Measurements from ENCODE around the gene TMEM250.

The TMEM250 gene

DNA sequence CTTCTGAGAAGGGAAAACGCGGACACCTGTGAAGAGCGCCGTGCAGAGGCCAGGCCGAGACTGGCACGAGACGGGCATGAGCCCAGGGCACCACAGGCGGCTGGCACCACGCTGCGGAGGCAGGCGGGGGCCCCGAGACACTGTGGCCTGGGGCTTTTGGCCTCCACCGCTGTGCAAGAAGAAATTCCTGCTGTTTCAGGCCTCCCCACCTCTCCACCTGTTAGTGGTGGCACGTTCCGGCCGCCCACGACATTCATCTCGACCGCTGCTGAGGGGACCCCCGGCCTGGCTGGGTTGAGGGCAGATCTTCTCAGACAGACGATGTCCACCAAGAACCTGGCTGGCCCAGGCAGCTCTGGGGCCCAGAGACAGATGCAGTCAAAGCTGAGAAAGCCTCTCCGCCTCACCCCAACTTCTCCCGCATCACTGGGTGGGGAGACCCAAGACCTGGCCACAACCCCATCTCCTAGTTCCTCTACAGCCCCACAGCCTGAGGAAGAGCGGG, 35.1 kb downstream of the TMEM250 start:
- no peak for DNase-seq (ENCODE audit: low read depth, low spot score)

DNA sequence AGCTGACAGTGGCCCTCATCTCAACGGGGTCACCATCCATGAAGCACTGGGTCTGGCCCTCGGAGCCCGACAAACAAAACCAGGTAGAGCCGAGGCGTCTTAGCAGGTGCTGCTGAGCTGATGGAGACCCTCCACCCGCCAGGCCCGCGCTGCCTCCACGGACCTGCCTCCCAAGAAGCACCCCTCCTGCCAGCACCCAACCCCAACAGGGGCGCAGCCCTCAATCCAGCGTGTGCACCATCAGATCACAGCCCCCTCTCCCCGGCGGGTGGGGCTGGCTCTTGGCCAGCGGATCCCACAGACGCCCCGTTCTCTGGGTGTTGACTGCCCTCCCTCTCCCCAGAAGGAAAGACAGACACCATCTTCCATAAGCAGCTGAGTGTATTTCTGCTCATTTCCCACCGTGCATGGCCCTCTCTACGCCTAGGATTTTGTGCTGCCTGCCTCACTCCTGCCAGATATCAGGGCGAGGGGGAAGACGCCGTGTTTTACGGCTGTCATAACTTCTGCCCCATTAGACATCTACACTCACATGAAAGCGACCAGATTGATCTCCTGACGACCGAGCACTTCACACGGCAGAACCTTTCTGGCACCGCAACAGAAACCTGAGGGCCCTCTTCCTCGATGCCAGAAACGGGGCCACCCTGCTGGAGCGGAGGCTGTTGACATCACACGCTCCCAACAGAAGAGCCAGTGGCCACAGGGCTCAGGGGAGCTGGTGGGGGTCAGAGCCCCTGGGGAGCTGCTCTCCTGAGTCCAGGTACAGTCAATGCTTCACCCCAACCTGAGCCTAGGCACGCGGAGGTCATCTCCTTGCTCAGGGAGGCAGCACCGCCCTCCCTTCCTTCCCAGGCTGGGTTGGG, 35.9 kb downstream of the TMEM250 start:
- no peak for DNase-seq (ENCODE audit: low read depth, low spot score)

DNA sequence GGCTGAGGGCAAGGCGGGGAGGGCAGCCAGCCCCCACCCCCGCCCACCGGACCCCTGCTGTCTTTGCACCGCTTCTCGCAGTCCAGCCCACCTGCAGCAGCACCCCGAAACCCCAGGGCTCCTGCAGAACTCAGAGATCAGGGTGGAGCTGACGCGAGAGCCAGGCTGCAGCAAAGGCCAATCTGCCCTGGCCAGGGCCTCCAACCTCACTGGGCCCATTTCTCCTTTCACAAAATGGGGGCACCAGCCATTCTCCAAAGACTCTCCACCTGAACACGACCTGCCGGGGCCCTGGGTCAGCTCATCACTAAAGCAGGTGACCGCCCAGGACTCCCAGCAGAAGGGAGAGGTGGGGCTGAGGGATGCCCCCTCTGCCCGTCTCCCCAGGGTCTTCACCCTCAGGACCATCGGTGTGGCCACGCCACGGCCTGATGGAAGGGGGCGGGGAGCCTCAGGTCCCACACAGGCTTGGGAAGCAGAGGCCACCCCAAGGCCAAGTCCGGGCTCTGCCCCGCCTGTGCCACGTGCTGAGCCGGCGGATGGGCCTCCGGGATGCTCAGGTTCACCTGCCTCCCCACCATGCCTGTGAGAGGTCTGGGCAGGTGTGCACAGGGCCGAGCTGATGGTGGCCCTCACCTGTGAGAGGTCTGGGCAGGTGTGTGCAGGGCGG, 36.7 kb downstream of the TMEM250 start:
- no peak for DNase-seq (ENCODE audit: low read depth, low spot score)

DNA sequence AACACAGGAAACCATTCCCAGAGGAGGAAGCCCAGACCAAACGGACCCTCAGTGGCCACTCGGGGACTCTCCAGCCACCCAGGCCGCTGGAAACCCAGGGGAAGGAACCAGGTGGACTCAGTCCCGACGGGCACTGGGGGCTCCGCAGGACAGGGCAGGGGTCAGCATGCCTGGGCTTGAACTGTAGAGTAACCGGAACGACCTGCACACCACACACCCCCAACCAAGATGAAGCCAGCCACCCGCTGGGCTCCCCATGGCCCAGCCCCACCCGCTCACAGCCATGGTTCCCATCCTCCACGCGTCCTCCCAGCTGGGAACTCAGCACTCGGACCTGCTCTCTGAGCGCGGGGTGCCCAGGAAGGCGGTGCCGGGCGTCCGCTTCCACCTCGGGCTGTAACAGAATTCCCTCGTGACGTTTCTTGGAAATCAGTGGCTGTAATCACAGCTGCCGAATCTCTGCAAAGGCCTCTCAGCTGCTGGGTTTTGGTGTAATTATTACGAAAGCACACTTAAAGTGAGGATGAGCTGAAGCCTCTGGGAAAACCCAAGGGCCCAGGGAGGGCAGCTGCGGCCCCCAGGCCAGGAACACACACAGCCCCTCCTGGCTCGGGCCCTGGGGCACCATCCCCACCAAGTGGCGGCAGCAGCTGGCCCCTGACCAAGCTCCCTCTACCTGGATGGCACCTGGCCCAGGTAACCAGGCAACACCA, 37.4 kb downstream of the TMEM250 start:
- no peak for DNase-seq (ENCODE audit: low read depth, low spot score)

DNA sequence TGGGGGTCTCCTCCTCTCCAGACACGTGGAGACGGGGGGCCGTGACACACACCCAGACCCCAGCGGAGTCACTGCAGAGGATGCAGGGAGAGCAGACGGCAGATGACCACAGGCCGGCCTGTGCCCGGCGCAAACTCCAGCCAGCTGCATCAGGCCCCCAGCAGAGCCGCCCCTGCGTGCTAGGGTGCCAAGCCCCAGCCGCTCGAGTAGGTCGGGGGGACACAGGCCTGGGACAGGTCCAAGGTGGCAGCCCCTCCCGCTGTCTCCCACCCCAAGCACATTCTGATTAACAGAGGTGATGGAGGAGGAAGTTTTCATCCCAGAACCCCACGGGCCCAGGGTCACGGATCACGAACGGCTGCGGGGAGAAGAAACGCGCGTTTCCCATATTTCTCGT, 38.0 kb downstream of the TMEM250 start:
- DNase-seq (ENCODE audit: low read depth, low spot score), result no peak

DNA sequence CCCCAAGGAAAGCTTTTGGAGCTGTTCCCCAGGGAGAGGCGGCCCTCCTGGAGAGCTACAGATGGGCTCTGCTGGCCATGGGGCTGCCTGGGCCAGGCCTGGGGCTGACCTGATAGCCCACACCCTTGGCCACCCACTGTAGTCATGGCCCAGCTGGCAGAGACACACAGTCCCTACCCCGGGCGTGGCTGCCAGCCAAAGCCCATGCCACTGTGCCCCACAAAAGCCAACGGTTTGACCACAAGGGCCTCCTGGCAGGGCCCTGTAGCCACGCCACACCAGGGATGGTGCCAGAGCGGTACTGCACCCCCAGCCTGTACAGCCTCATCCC, 38.8 kb downstream of the TMEM250 start:
- DNase-seq (ENCODE audit: low read depth, low spot score), result no peak

DNA sequence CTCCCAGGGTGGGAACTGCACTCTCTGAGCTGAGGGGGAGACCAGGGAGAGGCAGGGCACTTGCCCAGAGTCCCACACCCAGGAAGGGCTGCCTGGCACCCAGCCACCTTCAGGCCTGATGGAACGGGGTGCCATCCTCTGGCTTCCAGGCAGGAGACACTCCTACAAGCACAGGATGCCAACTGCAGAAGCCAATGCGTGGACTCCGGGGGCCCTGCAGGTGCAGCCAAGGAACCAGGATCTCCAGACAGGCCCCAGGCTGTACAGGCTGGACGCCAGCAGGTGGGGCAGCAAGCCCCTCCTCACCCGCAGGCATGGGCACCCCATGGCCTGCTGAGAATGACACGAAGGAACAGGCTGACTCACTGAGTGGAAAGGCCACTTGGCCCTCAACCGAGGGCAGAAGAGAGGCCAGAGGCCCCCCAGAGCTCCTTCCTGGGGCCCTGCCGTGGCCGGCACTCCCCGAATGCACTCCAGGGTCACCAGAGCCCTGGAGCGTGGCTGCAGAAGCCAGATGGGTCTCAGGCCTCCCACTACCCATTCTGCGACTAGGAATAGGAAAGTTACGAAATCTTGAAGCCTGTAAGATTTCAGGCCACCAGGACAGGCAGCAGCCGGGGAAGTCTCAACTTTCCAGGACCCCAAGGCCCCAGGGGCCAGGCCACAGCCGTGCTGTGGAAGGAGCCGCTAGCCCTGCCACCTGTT, 39.3 kb downstream of the TMEM250 start:
- no peak for DNase-seq (ENCODE audit: low read depth, low spot score)

DNA sequence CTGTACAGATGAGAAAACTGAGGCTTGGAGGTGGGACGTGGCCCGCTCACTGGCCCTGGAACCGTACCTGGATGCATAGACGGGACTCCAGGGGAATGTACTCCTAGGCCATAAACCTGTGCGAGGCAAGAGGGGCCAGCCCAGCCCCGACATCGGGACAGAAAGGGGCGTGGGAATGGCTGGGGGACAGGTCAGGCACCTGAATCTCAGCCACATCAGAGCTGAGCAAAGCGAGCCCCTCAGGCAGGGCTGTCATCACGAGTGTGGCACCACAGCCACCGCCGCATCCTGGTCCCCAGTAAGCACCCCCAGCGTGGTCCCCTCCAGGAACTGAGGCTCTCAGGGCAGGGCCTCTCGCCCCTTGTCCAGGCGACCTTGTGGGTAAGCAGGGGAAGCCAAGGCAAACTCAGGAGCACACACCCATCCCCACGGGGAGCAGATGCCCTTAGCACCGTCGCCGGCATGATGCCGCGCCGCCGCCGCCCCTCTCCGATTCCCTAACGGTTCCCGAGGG, 40.1 kb downstream of the TMEM250 start:
- no peak for DNase-seq (ENCODE audit: low read depth, low spot score)

DNA sequence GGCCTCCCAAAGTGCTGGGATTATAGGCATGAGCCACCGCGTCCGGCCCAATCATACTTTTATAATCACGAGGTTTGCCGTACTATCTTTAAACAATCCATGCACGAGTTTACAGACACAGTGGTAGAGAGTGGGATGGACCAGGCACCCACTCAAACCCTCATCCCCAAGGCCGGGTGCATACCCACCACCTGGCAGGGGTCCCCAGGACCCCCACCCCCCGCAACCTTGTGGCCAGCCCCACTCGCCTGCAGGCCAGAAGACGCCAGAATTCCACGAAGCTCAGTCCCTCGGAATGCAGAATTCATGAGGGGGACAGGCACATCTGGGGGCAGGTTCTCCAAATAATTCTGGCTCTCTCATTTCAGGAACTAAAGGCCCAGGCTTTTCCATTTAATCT, 40.7 kb downstream of the TMEM250 start:
- DNase-seq (ENCODE audit: low read depth, low spot score), result no peak

DNA sequence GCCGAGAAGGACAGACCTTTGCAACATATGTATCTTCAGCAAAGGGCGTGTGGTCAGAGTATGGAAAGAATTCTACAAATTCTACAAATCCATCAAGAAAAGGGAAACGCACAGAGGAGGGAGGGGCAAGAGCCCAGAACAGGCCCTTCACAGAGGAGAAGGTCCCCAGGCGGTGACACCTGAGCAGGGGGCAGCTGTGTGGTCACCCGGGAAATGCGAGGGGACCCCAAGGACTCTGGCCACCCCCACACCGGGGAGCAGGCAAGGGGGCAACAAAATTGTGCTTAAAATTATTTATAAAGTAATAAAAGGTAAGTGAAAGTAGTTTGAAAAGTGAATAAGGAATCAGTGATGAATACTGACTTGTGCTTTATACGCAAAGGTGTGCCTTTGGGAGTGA, 41.2 kb downstream of the TMEM250 start:
- no peak for DNase-seq (ENCODE audit: low read depth, low spot score)

DNA sequence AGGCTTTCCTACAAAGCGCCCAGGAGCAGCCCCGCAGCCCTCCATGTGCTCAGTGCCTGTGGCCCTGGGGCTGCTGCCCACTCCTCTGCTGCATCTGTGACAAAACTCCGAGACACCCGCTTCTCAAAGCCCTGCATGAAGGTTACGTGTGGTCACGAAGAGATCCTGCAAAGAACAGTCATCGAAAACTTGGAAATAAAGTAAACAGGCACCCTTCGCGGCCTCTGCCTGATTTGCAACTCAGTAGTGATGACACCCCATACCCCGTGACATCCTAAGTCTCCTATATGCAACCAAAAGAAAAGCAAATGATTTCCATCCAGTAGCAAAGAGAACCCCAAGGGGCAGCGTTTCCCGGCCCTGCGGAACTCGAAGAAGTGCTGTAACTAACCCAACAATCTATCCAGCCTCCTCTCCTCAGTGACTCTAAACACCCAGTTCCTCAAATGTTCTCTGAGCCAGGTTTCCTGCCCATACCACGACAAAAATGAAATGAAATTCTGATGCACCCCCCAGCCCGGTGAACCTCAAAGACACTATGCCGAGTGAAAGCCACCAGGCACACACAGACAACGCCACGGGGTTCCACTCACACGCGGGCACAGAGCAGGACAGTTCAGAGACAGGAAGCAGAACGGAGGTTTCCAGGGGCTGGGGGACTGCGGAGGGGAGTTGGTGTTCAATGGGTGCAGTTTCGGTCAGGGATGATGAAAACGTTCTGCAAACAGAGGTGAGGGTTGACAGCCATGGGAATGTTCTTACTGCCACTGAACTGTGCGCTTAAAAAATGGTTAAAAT, 42.6 kb downstream of the TMEM250 start:
- no peak for DNase-seq (ENCODE audit: low read depth, low spot score)

DNA sequence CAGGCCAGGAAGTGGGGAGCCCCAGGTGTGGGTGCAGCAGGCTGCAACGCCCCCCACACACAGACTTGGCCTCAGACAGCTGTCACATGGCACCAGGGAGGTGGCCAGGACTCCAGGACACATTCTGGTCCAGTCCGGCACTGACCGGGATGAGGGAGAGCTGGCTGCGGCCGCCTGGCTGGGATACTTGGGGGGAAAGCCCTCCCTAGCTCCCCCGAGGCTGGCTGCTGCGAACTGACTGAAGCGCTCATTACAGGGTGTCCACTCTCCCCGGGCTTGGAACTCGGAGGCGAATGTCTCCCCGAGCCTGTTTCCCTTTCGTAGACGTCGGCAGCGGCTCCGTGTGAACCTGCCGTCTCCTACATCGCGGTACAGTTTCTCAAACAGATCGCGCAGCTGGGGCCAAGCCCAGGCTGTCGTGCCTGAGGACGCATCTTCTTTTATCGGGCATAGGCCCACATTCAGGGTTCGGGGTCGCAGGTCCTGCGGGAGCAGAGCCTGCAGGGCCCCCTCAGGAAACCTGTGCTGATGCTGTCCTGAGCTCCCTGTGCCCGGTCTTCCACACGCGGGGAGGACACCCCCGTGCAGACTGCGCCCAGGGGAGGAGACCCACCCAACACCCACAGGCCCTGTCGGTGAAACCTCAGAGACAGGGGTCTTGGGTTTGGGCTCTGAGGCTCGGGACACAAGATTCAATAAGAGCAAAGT, 43.4 kb downstream of the TMEM250 start:
- no peak for DNase-seq (ENCODE audit: low read depth, low spot score)

DNA sequence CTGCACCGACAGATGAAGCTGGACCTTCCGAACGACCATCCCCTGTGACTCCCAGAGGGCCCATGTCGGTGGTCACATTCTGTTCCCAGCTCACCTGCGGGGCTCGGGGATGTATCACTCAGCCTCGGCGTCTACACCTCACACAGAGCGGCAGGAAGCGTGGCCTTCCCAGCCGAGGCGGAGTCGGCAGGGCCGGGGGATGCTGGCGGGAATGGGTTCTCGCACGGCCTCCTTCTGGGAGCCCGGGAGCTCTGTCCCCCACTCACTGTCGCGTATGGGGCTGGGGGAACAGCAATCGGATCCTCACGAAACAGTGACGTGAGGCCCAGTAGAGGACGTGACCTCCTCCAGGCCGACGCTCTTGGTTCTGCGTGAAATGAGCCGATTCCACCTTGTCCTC, 44.0 kb downstream of the TMEM250 start:
- DNase-seq (ENCODE audit: low read depth, low spot score), result no peak
